CD14-positive monocyte (primary cell): ENCODE results near the gene CD300A. TPM values are rescaled to one million over a fixed set of nuclear protein-coding genes. Genes with fewer than 3 reads are reported as not detected.
A peak's percentile ranks its signal among the peaks of the same experiment; 100 is the strongest.

Experiments used
- DNase-seq, 3 donors: peaks; one replicate each; pipeline ENCODE4 v3.0.0-alpha.2; 2011 to 2022
- H2AFZ ChIP-seq: 2 replicates; pipeline ENCODE4 v1.6.0; 2012; ENCODE audit warnings: mild to moderate bottlenecking, low read depth, low read length, inconsistent platforms; ENCODE audit not compliant: insufficient read depth, poor library complexity, severe bottlenecking
- H3K27ac ChIP-seq, 2 donors: 1 replicate in 1 of 2; 2 replicates in 1 of 2; pipeline ENCODE4 v1.5.1; 2012 to 2013; ENCODE audit warnings: low read length in 2 of 2, control low read depth in 1 of 2, inconsistent platforms in 1 of 2, low read depth in 1 of 2, mild to moderate bottlenecking in 1 of 2
- H3K27me3 ChIP-seq, 2 donors: one replicate each; pipeline versions ENCODE4 v1.6.0 to v1.6.1; 2011 to 2013; ENCODE audit warnings: low read length in 2 of 2; ENCODE audit not compliant: control insufficient read depth in 2 of 2, insufficient read depth in 2 of 2
- H3K36me3 ChIP-seq, 2 donors: replicated peaks in 1 of 2; 1 replicate in 1 of 2; 2 replicates in 1 of 2; pipeline versions ENCODE4 v1.5.1 to v1.6.1; 2012 to 2013; ENCODE audit warnings: low read length in 2 of 2, control low read depth in 1 of 2, inconsistent platforms in 1 of 2, mild to moderate bottlenecking in 1 of 2; ENCODE audit not compliant: insufficient read depth in 2 of 2, control insufficient read depth in 1 of 2
- H3K4me1 ChIP-seq, 2 donors: 1 replicate in 1 of 2; 2 replicates in 1 of 2; pipeline versions ENCODE4 v1.5.1 to v1.6.1; 2012 to 2013; ENCODE audit warnings: low read length in 2 of 2, control low read depth in 1 of 2, inconsistent platforms in 1 of 2, mild to moderate bottlenecking in 1 of 2, moderate library complexity in 1 of 2; ENCODE audit not compliant: insufficient read depth in 2 of 2, control insufficient read depth in 1 of 2
- H3K4me2 ChIP-seq: replicated peaks from 2 replicates; pipeline ENCODE3; 2012; ENCODE audit warnings: low read length, moderate library complexity, mild to moderate bottlenecking; ENCODE audit not compliant: poor library complexity, severe bottlenecking; ENCODE audit errors: extremely low read depth
- H3K4me3 ChIP-seq, 3 experiments: fragments of 200-600 bp in 1 of 3; sonication (generic) in 1 of 3; replicated peaks in 1 of 3; 1 replicate in 2 of 3; 2 replicates in 1 of 3; pipeline ENCODE4 v1.5.1; 2011 to 2013; ENCODE audit warnings: low read length in 3 of 3, mild to moderate bottlenecking in 3 of 3, control low read depth in 2 of 3, low read depth in 2 of 3, inconsistent platforms in 1 of 3, moderate library complexity in 1 of 3
- H3K79me2 ChIP-seq: 2 replicates; pipeline ENCODE4 v1.6.0; 2012; ENCODE audit warnings: mild to moderate bottlenecking, control low read depth, inconsistent platforms, low read length, moderate library complexity; ENCODE audit not compliant: insufficient read depth
- H3K9ac ChIP-seq: 2 replicates; pipeline ENCODE4 v1.6.0; 2017; ENCODE audit warnings: low read length, mild to moderate bottlenecking; ENCODE audit not compliant: insufficient read depth, poor library complexity, severe bottlenecking
- H3K9me3 ChIP-seq, 2 donors: replicated peaks in 1 of 2; 1 replicate in 1 of 2; 2 replicates in 1 of 2; pipeline versions ENCODE4 v1.5.1 to v1.6.1; 2012 to 2013; ENCODE audit warnings: low read length in 2 of 2, control low read depth in 1 of 2; ENCODE audit not compliant: control insufficient read depth in 1 of 2, insufficient read depth in 1 of 2
- H4K20me1 ChIP-seq: 2 replicates; pipeline ENCODE4 v1.6.0; 2012; ENCODE audit warnings: mild to moderate bottlenecking, low read length, control low read depth, moderate library complexity; ENCODE audit not compliant: insufficient read depth
- H3K27ac Mint-ChIP-seq, 7 donors: one replicate each; pipeline ENCODE4 v1.8.0; 2020; ENCODE audit warnings: mild to moderate bottlenecking in 7 of 7, mixed read lengths in 7 of 7, moderate library complexity in 6 of 7, inconsistent platforms in 2 of 7
- H3K27me3 Mint-ChIP-seq, 3 donors: one replicate each; pipeline ENCODE4 v1.8.0; 2021 to 2022; ENCODE audit warnings: low read depth in 3 of 3, mild to moderate bottlenecking in 3 of 3, mixed read lengths in 3 of 3, moderate library complexity in 3 of 3, inconsistent platforms in 1 of 3
- H3K36me3 Mint-ChIP-seq, 2 donors: one replicate each; pipeline ENCODE4 v1.8.0; 2020; ENCODE audit warnings: mixed read lengths in 2 of 2, inconsistent platforms in 1 of 2, mild to moderate bottlenecking in 1 of 2
- H3K4me1 Mint-ChIP-seq: one replicate; pipeline ENCODE4 v1.8.0; 2020; ENCODE audit warnings: mild to moderate bottlenecking, mixed read lengths
- H3K4me3 Mint-ChIP-seq, 2 donors: one replicate each; pipeline ENCODE4 v1.8.0; 2020; ENCODE audit warnings: mild to moderate bottlenecking in 2 of 2, mixed read lengths in 2 of 2, moderate library complexity in 1 of 2
- H3K9me3 Mint-ChIP-seq, 7 donors: one replicate each; pipeline ENCODE4 v1.8.0; 2020 to 2022; ENCODE audit warnings: mixed read lengths in 7 of 7, mild to moderate bottlenecking in 6 of 7, moderate library complexity in 6 of 7, inconsistent platforms in 2 of 7
- CTCF ChIP-seq: fragments of 200-600 bp; IDR thresholded peaks from one replicate; pipeline ENCODE4 v1.8.0; 2022; ENCODE audit warnings: antibody characterized with exemption, mild to moderate bottlenecking
- WGBS: methylation state at CpG from one replicate; pipeline ENCODE4 v1.1.5; 2013; ENCODE audit warnings: missing lambda C conversion rate; ENCODE audit not compliant: insufficient coverage; 5-methylcytosine and 5-hydroxymethylcytosine counted together
- intact Hi-C, 2 donors: fragments of 100-400 bp; cut with micrococcal nuclease; formaldehyde crosslinking; loops; one replicate each; pipeline versions ENCODE4 v1.15.0 to v1.15.1; 2023
- polyA plus RNA-seq, 3 donors: library from polyadenylated mRNA; depleted of rRNA in 1 of 3; unstranded in 2 of 3; stranded (reverse) in 1 of 3; fragments of 300-500 nt in 2 of 3; fragments of >200 nt in 1 of 3; fragmentation: Illumina TruSeq in 2 of 3; gene quantifications; 1 replicate in 2 of 3; 2 replicates in 1 of 3; pipeline ENCODE4 v1.2.3, GENCODE V29; 2012 to 2021

The CD300A gene
- polyA plus RNA-seq, 3 donors = 173 to 222 (median 212) TPM

- no peak for TF ChIP-seq CTCF
- peaks cover 0 to 23% (median 13%) of the 10 kb centered on the region in 7 donors for H3K9me3 Mint-ChIP-seq
- no peak overlapping the region for H3K27ac ChIP-seq
- peak; percentile 57 to 89 (median 57) for DNase-seq
- peak overlapping the region; percentile 54 for H3K9ac ChIP-seq
- H3K36me3 Mint-ChIP-seq = peaks cover 5 to 8% of the 10 kb centered on the region in 2 donors
- H3K4me1 ChIP-seq = peaks cover 21 to 22% of the 10 kb centered on the region in 2 donors
- H3K4me1 Mint-ChIP-seq = peaks cover 18% of the 10 kb centered on the region
- intact Hi-C loops = no loop called here
- peaks cover 0 to 16% of the 10 kb centered on the region in 2 donors for H3K9me3 ChIP-seq
- H3K4me3 Mint-ChIP-seq = peak overlapping the region; percentile 78 to 91
- no peaks in the 10 kb centered on the region for H3K79me2 ChIP-seq
- under 1% methylated on average over 63 of the region's 67 CpGs for WGBS
- no peaks in the 10 kb centered on the region for H4K20me1 ChIP-seq
- H3K27me3 ChIP-seq = peaks cover 34 to 73% of the 10 kb centered on the region in 2 donors
- H3K36me3 ChIP-seq = no peaks in the 10 kb centered on the region
- peak overlapping the region in 2 of 3 experiments; percentile 22 to 70 for H3K4me3 ChIP-seq
- H3K27ac Mint-ChIP-seq = peak overlapping the region in 1 of 7 donors; percentile 64
- H3K27me3 Mint-ChIP-seq = peaks cover 76 to 89% (median 78%) of the 10 kb centered on the region in 3 donors
- peak overlapping the region; percentile 59 for H2AFZ ChIP-seq
- peak overlapping the region; percentile 79 for H3K4me2 ChIP-seq
These were observed 35.5 kb upstream of the CD300A start for GRCh38 chr17:74430706-74431567.

DNA sequence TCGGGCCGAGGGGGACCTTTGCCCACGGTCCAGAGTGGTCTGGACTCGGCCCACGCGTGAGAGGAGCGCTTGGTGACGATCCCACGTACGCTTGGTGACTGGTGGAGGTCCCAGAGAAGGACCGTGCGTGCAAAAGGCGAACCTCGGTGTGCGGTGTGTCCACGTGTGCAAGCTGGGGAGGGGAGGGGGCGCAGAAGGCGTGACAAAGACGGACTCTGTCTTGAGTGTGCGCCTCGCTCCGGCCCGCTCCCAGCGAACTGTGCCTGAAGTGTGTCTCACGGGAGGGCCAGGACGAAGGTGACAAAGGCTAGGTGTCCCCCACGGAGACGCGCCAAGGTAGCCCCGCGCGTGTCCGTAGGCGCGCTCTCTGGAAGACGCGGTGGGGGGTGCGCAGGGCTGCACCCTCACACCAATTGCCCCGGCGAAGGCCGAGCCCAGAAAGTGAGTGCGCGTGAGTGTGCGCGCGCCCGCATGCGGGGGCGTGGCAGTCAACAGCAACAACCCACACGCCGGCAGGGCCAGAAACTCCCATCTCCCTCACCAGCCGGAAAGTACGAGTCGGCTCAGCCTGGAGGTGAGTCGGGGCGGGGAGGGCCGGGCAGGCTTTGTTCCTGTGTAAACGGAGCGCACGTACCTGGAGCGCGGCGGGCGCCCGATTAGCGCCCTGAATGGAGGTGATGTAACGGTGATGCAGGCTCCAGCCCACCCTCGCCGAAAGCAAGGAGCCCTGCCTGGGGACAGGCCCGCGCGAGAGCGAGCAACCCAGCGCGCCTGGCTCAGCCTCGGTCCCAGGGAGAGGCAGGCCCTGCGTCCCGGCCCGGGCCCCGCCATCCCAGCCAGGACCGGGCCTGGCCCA, 34.6 kb upstream of the CD300A start, which contains the start of gene GPRC5C:
Gene GPRC5C, plus strand, starts transcription at position 521 of the 856 bp plus-strand sequence. CDS start 7,689 bp downstream, outside the sequence.
- Histone ChIP-seq H3K9me3 (peaks cover 0 to 16% of the 10 kb centered on the region in 2 donors), H2AFZ (peak within 1 kb of the TSS; percentile 59), H3K9ac (peak within 1 kb of the TSS; percentile 54), H4K20me1 (no peaks in the 10 kb centered on the region), H3K4me2 (peak within 1 kb of the TSS; percentile 79), H3K4me1 (peaks cover 21 to 22% of the 10 kb centered on the region in 2 donors), H3K4me3 (peak within 1 kb of the TSS; percentile 7 to 70 (median 22)), H3K27ac (no peak within 1 kb of the TSS), H3K36me3 (no peaks in the 10 kb centered on the region), H3K79me2 (no peaks in the 10 kb centered on the region), H3K27me3 (peaks cover 34 to 73% of the 10 kb centered on the region in 2 donors)
- under 1% methylated on average over 55 of the region's 81 CpGs for WGBS
- Mint-ChIP-seq H3K4me1 (peaks cover 18% of the 10 kb centered on the region), H3K36me3 (peaks cover 5 to 8% of the 10 kb centered on the region in 2 donors), H3K9me3 (peaks cover 0 to 23% (median 13%) of the 10 kb centered on the region in 7 donors), H3K27ac (peak within 1 kb of the TSS in 1 of 7 donors; percentile 64), H3K27me3 (peaks cover 76 to 85% (median 77%) of the 10 kb centered on the region in 3 donors), H3K4me3 (peak within 1 kb of the TSS; percentile 78 to 91)
- DNase-seq = peak in 2 of 3 donors; percentile 12 to 64
- intact Hi-C loops = no loop called here
- TF ChIP-seq CTCF = no peak
